Mesendoderm (in vitro differentiated cells): ENCODE data around the gene ZDHHC18.

ENCODE experiments used
- DNase-seq: peaks from one replicate; pipeline ENCODE4 v3.0.0; 2013
- H2AK5ac ChIP-seq: 2 replicates; pipeline ENCODE4 v1.6.1; 2013; ENCODE audit warnings: low read length, inconsistent platforms
- H2BK120ac ChIP-seq: 2 replicates; pipeline ENCODE4 v1.6.1; 2013; ENCODE audit warnings: low read depth, mild to moderate bottlenecking, low read length, moderate library complexity, mixed read lengths
- H2BK15ac ChIP-seq: replicated peaks from 2 replicates; pipeline ENCODE4 v1.6.1; 2013; ENCODE audit warnings: low read depth, mild to moderate bottlenecking, moderate library complexity
- H2BK5ac ChIP-seq: 2 replicates; pipeline ENCODE4 v1.6.1; 2013; ENCODE audit warnings: low read length, inconsistent platforms
- H3K18ac ChIP-seq: 2 replicates; pipeline ENCODE4 v1.6.1; 2013; ENCODE audit warnings: mild to moderate bottlenecking, low read length, mixed read lengths
- H3K23ac ChIP-seq: one replicate; pipeline ENCODE4 v1.6.1; 2013; ENCODE audit warnings: low read length
- H3K27ac ChIP-seq: 2 replicates; pipeline ENCODE4 v1.5.1; 2013; ENCODE audit warnings: low read depth, mild to moderate bottlenecking, inconsistent platforms, low read length, moderate library complexity
- H3K27me3 ChIP-seq: 2 replicates; pipeline ENCODE4 v1.6.1; 2013; ENCODE audit warnings: low read length, control low read depth, mild to moderate bottlenecking, inconsistent platforms; ENCODE audit not compliant: insufficient read depth, poor library complexity
- H3K36me3 ChIP-seq: 2 replicates; pipeline ENCODE4 v1.6.1; 2013; ENCODE audit warnings: low read length, inconsistent platforms; ENCODE audit not compliant: control insufficient read depth, insufficient read depth
- H3K4ac ChIP-seq: one replicate; pipeline ENCODE4 v1.6.1; 2013; ENCODE audit warnings: low read depth, mild to moderate bottlenecking, low read length, moderate library complexity
- H3K4me1 ChIP-seq: 2 replicates; pipeline ENCODE4 v1.6.1; 2013; ENCODE audit warnings: low read depth, low read length, inconsistent platforms; ENCODE audit not compliant: control insufficient read depth
- H3K4me2 ChIP-seq: 2 replicates; pipeline ENCODE4 v1.6.1; 2013; ENCODE audit warnings: low read length
- H3K4me3 ChIP-seq: 2 replicates; pipeline ENCODE4 v1.5.1; 2013; ENCODE audit warnings: mild to moderate bottlenecking, low read length
- H3K56ac ChIP-seq: one replicate; pipeline ENCODE4 v1.6.1; 2013; ENCODE audit warnings: low read length
- H3K79me1 ChIP-seq: 2 replicates; pipeline ENCODE4 v1.6.1; 2013; ENCODE audit warnings: low read length, inconsistent platforms
- H3K79me2 ChIP-seq: 2 replicates; pipeline ENCODE4 v1.6.1; 2013; ENCODE audit warnings: mild to moderate bottlenecking, low read length; ENCODE audit not compliant: control insufficient read depth, insufficient read depth
- H3K9ac ChIP-seq: 2 replicates; pipeline ENCODE4 v1.6.1; 2013; ENCODE audit warnings: low read length, inconsistent platforms
- H4K5ac ChIP-seq: one replicate; pipeline ENCODE4 v1.6.1; 2013; ENCODE audit warnings: low read length
- H4K8ac ChIP-seq: one replicate; pipeline ENCODE4 v1.6.1; 2013; ENCODE audit warnings: low read depth, mild to moderate bottlenecking, control low read depth, low read length, moderate library complexity
- WGBS: extraction: QIAGEN DNeasy Blood & Tissue Kit; methylation state at CpG from one replicate; pipeline ENCODE4 v1.1.7; 2013; ENCODE audit warnings: low lambda C conversion rate, missing lambda C conversion rate; ENCODE audit not compliant: insufficient coverage; ENCODE audit errors: extremely low coverage; 5-methylcytosine and 5-hydroxymethylcytosine counted together

Gene ZDHHC18

DNA sequence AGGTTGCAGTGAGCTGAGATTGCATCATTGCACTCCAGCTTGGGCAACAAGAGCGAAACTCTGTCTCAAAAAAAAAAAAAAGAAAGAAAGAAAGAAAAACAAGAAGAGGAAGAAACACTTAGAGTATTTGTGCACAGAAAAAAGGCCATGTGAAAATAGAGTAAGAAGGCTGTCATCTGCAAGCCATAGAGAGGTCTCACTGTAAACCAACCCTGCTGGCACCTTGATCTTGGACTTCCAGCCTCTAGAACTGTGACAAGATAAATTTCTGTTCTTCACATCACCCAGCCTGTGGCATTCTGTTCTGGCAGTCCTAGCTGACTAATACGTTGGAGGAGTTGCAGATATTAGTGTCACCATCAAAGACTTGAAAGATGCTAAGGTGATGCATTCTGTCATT is 12.1 kb upstream of the ZDHHC18 start:
- Histone ChIP-seq H3K4ac (no peak overlapping the region), H2BK15ac (no peak overlapping the region), H3K4me1 (no peaks in the 10 kb centered on the region), H3K18ac (no peak overlapping the region), H2AK5ac (no peak overlapping the region), H2BK5ac (no peak overlapping the region), H3K27me3 (no peaks in the 10 kb centered on the region), H2BK120ac (no peak overlapping the region), H4K5ac (no peak overlapping the region), H3K4me3 (no peak overlapping the region), H3K79me1 (no peaks in the 10 kb centered on the region), H3K4me2 (no peak overlapping the region), H4K8ac (no peak overlapping the region), H3K9ac (no peak overlapping the region), H3K36me3 (no peaks in the 10 kb centered on the region), H3K79me2 (no peaks in the 10 kb centered on the region), H3K56ac (no peak overlapping the region), H3K27ac (no peak overlapping the region), H3K23ac (no peak overlapping the region)
- DNase-seq: no peak
- WGBS: no CpG with 5 or more reads among the region's 2 CpGs

- Histone ChIP-seq H2BK15ac (no peak overlapping the region), H3K4me1 (no peaks in the 10 kb centered on the region), H3K23ac (no peak overlapping the region), H4K5ac (no peak overlapping the region), H3K27me3 (no peaks in the 10 kb centered on the region), H2BK5ac (no peak overlapping the region), H3K79me2 (no peaks in the 10 kb centered on the region), H3K4ac (no peak overlapping the region), H3K18ac (no peak overlapping the region), H3K36me3 (no peaks in the 10 kb centered on the region), H2BK120ac (no peak overlapping the region), H3K4me3 (no peak overlapping the region), H2AK5ac (no peak overlapping the region), H3K9ac (no peak overlapping the region), H4K8ac (no peak overlapping the region), H3K56ac (no peak overlapping the region), H3K4me2 (no peak overlapping the region), H3K27ac (no peak overlapping the region), H3K79me1 (no peaks in the 10 kb centered on the region)
- no peak for DNase-seq
- WGBS: no CpG with 5 or more reads among the region's 3 CpGs
Observed at GRCh38 chr1:26814893-26815292, 11.6 kb upstream of the ZDHHC18 start.

- Histone ChIP-seq H3K79me1 (no peaks in the 10 kb centered on the region), H2BK15ac (no peak overlapping the region), H3K27me3 (no peaks in the 10 kb centered on the region), H3K4ac (no peak overlapping the region), H3K36me3 (no peaks in the 10 kb centered on the region), H2AK5ac (no peak overlapping the region), H3K79me2 (no peaks in the 10 kb centered on the region), H3K4me2 (no peak overlapping the region), H3K23ac (no peak overlapping the region), H4K8ac (no peak overlapping the region), H3K4me3 (no peak overlapping the region), H4K5ac (no peak overlapping the region), H2BK120ac (no peak overlapping the region), H3K56ac (no peak overlapping the region), H3K27ac (no peak overlapping the region), H3K18ac (no peak overlapping the region), H3K4me1 (peaks cover 2% of the 10 kb centered on the region), H3K9ac (no peak overlapping the region), H2BK5ac (no peak overlapping the region)
- no CpG with 5 or more reads among the region's 4 CpGs for WGBS
- no peak for DNase-seq
Observed at GRCh38 chr1:26820784-26821269, 5.7 kb upstream of the ZDHHC18 start.

DNA sequence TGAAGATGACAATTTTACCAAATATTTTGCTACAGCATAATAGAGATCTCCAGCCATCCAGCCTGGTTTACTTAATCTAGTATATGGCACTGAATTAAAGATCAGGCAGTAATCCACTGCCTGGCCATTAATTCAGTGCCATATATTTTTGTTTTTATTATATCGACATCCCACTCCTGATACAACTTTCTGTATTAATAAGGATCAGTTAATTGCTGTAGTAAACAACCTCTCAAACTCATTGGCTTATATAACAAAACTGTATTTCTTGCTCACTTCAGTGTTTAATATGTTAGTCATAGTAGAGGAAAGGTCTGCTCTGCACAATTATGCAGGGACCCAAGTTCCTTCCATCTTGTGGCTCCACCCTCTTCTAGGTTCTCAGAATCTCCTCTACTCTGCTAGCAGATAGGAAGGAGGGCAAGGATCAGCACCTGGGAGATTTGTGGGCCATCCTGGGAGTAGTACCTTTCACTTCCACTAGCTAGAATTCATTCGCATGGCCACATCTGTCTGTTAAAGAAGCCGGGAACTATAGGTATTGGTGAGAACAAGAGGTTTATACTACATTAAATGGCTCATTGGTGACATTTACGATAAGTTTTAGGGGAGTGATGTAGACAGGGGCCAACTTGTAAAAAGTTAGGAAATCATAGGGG is 3.6 kb upstream of the ZDHHC18 start:
- Histone ChIP-seq H2BK120ac (no peak overlapping the region), H3K4me2 (no peak overlapping the region), H2BK15ac (no peak overlapping the region), H3K4me3 (no peak overlapping the region), H3K56ac (no peak overlapping the region), H3K27ac (no peak overlapping the region), H2AK5ac (no peak overlapping the region), H3K4me1 (peaks cover 2% of the 10 kb centered on the region), H4K8ac (no peak overlapping the region), H3K9ac (no peak overlapping the region), H3K27me3 (no peaks in the 10 kb centered on the region), H3K36me3 (no peaks in the 10 kb centered on the region), H3K79me1 (peaks cover 3% of the 10 kb centered on the region), H4K5ac (no peak overlapping the region), H3K18ac (no peak overlapping the region), H2BK5ac (no peak overlapping the region), H3K79me2 (no peaks in the 10 kb centered on the region), H3K4ac (no peak overlapping the region), H3K23ac (no peak overlapping the region)
- DNase-seq: peak; percentile 47
- no CpG with 5 or more reads among the region's 4 CpGs for WGBS

- Histone ChIP-seq H3K36me3 (no peaks in the 10 kb centered on the region), H3K27ac (no peak overlapping the region), H3K79me1 (peaks cover 7% of the 10 kb centered on the region), H3K4me1 (peaks cover 2% of the 10 kb centered on the region), H3K9ac (no peak overlapping the region), H3K4me3 (no peak overlapping the region), H3K4me2 (no peak overlapping the region), H2BK120ac (no peak overlapping the region), H3K27me3 (no peaks in the 10 kb centered on the region), H4K5ac (no peak overlapping the region), H3K18ac (no peak overlapping the region), H2AK5ac (no peak overlapping the region), H4K8ac (no peak overlapping the region), H3K4ac (no peak overlapping the region), H3K56ac (no peak overlapping the region), H3K79me2 (peaks cover 2% of the 10 kb centered on the region), H2BK5ac (no peak overlapping the region), H2BK15ac (no peak overlapping the region), H3K23ac (no peak overlapping the region)
- WGBS: no CpG with 5 or more reads among the region's 3 CpGs
- DNase-seq: no peak
Observed at GRCh38 chr1:26824731-26825130, 1.8 kb upstream of the ZDHHC18 start.

DNA sequence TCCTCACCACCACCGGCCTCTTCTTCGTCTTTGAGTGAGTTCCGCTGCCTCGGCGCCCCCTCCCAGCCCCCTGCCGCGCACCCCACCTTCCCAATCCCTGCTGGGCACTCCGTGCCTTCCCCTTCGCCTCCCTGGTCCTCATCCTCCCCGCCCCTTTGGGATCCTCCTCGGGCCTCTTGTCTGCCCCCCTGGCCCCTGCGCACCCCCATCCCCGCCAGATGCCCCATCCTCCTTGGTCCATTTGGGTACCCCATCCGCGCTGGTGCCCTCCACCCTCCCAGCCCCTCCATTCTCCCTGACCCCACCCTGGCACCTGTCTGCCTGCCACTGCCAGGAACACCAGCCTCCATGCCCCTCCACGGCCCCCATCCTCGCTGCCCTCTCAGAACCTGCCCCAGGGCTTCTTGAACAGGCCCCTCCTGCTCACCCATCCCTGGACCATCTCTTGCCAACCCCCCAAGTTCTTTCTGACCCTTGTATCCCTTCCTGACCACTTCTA is 667 bp downstream of the ZDHHC18 start:
- H3K4me1 ChIP-seq: peaks cover 2% of the 10 kb centered on the region
- peak overlapping the region; percentile 97 for H3K23ac ChIP-seq
- no peak overlapping the region for H2AK5ac ChIP-seq
- peak overlapping the region; percentile 63 for H3K4ac ChIP-seq
- no peaks in the 10 kb centered on the region for H3K36me3 ChIP-seq
- H3K4me3 ChIP-seq: peak overlapping the region; percentile 58
- no CpG with 5 or more reads among the region's 17 CpGs for WGBS
- H3K56ac ChIP-seq: peak overlapping the region; percentile 88
- peak overlapping the region; percentile 71 for H3K4me2 ChIP-seq
- peaks cover 2% of the 10 kb centered on the region for H3K79me2 ChIP-seq
- peak overlapping the region; percentile 72 for H3K9ac ChIP-seq
- H3K27me3 ChIP-seq: no peaks in the 10 kb centered on the region
- peaks cover 7% of the 10 kb centered on the region for H3K79me1 ChIP-seq
- no peak overlapping the region for H2BK15ac ChIP-seq
- H3K27ac ChIP-seq: no peak overlapping the region
- no peak overlapping the region for H4K5ac ChIP-seq
- no peak overlapping the region for H4K8ac ChIP-seq
- no peak for DNase-seq
- H2BK5ac ChIP-seq: no peak overlapping the region
- no peak overlapping the region for H2BK120ac ChIP-seq
- peak overlapping the region; percentile 86 for H3K18ac ChIP-seq
